ENCODE measurements around the gene NOTO.

DNA sequence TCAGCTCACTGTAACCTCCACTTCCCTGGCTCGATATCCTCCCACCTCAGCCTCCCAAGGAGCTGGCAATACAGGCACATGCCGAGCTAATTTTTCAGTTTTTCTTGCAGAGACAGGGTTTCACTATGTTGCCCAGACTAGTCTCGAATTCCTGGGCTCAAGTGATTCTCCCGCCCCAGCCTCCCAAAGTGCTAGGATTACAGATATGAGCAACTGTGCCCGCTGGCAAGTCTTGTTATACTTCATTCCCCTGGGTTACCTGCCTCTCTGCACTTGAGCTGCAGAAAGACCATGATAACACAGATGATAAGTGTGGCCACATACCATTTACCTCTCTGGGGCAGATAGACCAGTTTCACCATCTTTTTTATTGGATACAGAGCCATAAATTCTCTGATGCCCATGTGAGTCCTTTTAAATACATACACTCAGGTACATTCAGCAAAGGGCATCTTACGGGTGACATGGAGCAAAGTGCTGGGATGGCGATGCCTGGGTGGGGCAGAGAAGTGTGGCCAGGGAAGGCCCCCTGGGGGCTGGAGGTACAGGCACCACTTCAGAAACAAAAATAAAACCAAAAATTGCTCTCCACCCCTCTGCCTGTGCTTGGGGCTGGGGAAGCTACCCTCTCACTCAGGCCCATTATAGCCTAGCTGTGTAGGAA is 52.1 kb downstream of the NOTO start:
- TF ChIP-seq CTCF (IDR thresholded peaks at IDR 0.05), result no peak
- no peak for TF ChIP-seq POLR2A (IDR thresholded peaks at IDR 0.05)
